Keratinocyte (primary cell): ENCODE data around the gene DNAJC12. TPM values are rescaled to one million over a fixed set of nuclear protein-coding genes. Genes with fewer than 3 reads are reported as not detected.

ENCODE experiments used
- DNase-seq: peaks from one replicate; pipeline ENCODE4 v3.0.0-alpha.2; 2011; ENCODE audit warnings: low read depth, missing footprints, low spot score
- FAIRE-seq: peaks from 2 replicates; lab custom pipeline; 2011; peaks lifted over from hg19 to GRCh38; lab: Jason Lieb, UNC
- H2AFZ ChIP-seq: 2 replicates; pipeline ENCODE4 v1.6.0; 2012; ENCODE audit warnings: low read length, control low read depth, inconsistent platforms; ENCODE audit not compliant: control insufficient read depth
- H3K27ac ChIP-seq: 2 replicates; pipeline ENCODE4 v1.5.1; 2011; ENCODE audit warnings: low read length; ENCODE audit not compliant: control insufficient read depth, insufficient read depth
- H3K27me3 ChIP-seq: 3 replicates; pipeline ENCODE4 v1.6.0; 2011; ENCODE audit warnings: low read length; ENCODE audit not compliant: control insufficient read depth, insufficient read depth; ENCODE audit errors: extremely low read depth
- H3K36me3 ChIP-seq, 2 experiments: 2 replicates in 1 of 2; 3 replicates in 1 of 2; pipeline ENCODE4 v1.5.1; 2011; ENCODE audit warnings: low read length in 2 of 2, mild to moderate bottlenecking in 1 of 2; ENCODE audit not compliant: control insufficient read depth in 2 of 2, insufficient read depth in 2 of 2; ENCODE audit errors: extremely low read depth in 1 of 2
- H3K4me1 ChIP-seq: 3 replicates; pipeline ENCODE4 v1.5.1; 2011; ENCODE audit warnings: low read length; ENCODE audit not compliant: control insufficient read depth, insufficient read depth; ENCODE audit errors: extremely low read depth
- H3K4me2 ChIP-seq: 3 replicates; pipeline ENCODE4 v1.6.0; 2011; ENCODE audit warnings: low read depth, low read length; ENCODE audit not compliant: control insufficient read depth, insufficient read depth; ENCODE audit errors: extremely low read depth
- H3K4me3 ChIP-seq, 3 experiments: fragments of 200-600 bp in 1 of 3; sonication (generic) in 1 of 3; 2 replicates in 2 of 3; 3 replicates in 1 of 3; pipeline ENCODE4 v1.5.1; 2011 to 2016; ENCODE audit warnings: low read length in 3 of 3, mild to moderate bottlenecking in 3 of 3, control low read depth in 2 of 3, inconsistent platforms in 1 of 3, low read depth in 1 of 3, mixed read lengths in 1 of 3, mixed run types in 1 of 3, moderate library complexity in 1 of 3; ENCODE audit not compliant: control insufficient read depth in 2 of 3, insufficient read depth in 2 of 3; ENCODE audit errors: extremely low read depth in 1 of 3
- H3K79me2 ChIP-seq: 2 replicates; pipeline ENCODE4 v1.6.0; 2012; ENCODE audit warnings: low read length; ENCODE audit not compliant: control insufficient read depth, insufficient read depth
- H3K9ac ChIP-seq: 3 replicates; pipeline ENCODE4 v1.6.0; 2011; ENCODE audit warnings: low read length; ENCODE audit not compliant: control insufficient read depth, insufficient read depth; ENCODE audit errors: extremely low read depth
- H3K9me1 ChIP-seq: 3 replicates; pipeline ENCODE4 v1.6.0; 2011; ENCODE audit warnings: low read length; ENCODE audit not compliant: control insufficient read depth, insufficient read depth; ENCODE audit errors: extremely low read depth
- H3K9me3 ChIP-seq: 2 replicates; pipeline ENCODE4 v1.5.1; 2012; ENCODE audit warnings: low read depth, low read length; ENCODE audit not compliant: control insufficient read depth
- H4K20me1 ChIP-seq: 3 replicates; pipeline ENCODE4 v1.6.0; 2011; ENCODE audit warnings: low read length; ENCODE audit not compliant: control insufficient read depth, insufficient read depth; ENCODE audit errors: extremely low read depth
- EZH2 ChIP-seq: IDR thresholded peaks from one replicate; pipeline ENCODE4 v1.6.1; 2012; ENCODE audit warnings: inconsistent platforms, mild to moderate bottlenecking, low read length, moderate library complexity
- dilution Hi-C: fragments of 300-500 bp; cut with MboI; formaldehyde crosslinking; loops from one replicate; pipeline ENCODE4 v1.7.0; 2020; ENCODE audit warnings: low sequenced_read_pairs; ENCODE audit not compliant: extremely low pct_ligation_motif_present
- polyA plus RNA-seq, 5 experiments: library from polyadenylated mRNA; depleted of rRNA in 3 of 5; stranded (reverse) in 3 of 5; stranded (forward) in 1 of 5; unstranded in 1 of 5; fragments of >200 nt; gene quantifications; 1 replicate in 1 of 5; 2 replicates in 3 of 5; 3 replicates in 1 of 5; pipeline versions ENCODE4 v1.2.1 to v1.2.3, GENCODE V29; 2011 to 2012; ENCODE audit warnings: missing spikeins in 2 of 5, low read depth in 1 of 5, low replicate concordance in 1 of 5
- TF ChIP-seq, protein P1 (sequence below), 3 experiments: IDR thresholded peaks in 1 of 3; conservative IDR thresholded peaks in 1 of 3; optimal IDR thresholded peaks in 1 of 3; 2 replicates in 2 of 3; 3 replicates in 1 of 3; pipeline versions ENCODE3 to v1.5.1; 2011; ENCODE audit warnings: low read length in 3 of 3, mild to moderate bottlenecking in 3 of 3, moderate library complexity in 2 of 3, control low read depth in 1 of 3, inconsistent platforms in 1 of 3; ENCODE audit not compliant: insufficient read depth in 2 of 3; ENCODE audit errors: extremely low read depth in 1 of 3

The DNAJC12 gene
- polyA plus RNA-seq, 1 donor (not counting 4 experiments of a cell fraction or from before 2014, with no cell fraction given), result 0.31 TPM

DNA sequence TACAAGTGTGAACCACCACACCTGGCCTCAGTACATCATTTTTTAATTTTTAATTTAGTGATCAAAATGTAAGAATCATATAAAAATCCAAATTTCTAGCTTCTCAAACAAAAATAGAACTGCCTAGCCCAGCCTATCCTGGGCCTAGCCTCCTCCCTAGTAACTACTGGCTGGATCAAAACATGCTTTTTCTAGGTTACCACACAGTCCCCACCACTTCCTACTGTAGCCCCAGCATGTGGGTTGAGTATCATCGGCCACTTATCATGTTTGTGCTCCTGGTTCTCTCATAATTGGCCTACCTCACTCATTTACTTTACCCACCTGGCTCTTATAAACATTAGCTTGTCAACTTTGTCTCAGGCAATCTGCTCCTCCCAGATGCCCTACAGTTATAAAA is 52.9 kb downstream of the DNAJC12 start:
- TF ChIP-seq EZH2, result no peak
- TF ChIP-seq, protein P1, sequence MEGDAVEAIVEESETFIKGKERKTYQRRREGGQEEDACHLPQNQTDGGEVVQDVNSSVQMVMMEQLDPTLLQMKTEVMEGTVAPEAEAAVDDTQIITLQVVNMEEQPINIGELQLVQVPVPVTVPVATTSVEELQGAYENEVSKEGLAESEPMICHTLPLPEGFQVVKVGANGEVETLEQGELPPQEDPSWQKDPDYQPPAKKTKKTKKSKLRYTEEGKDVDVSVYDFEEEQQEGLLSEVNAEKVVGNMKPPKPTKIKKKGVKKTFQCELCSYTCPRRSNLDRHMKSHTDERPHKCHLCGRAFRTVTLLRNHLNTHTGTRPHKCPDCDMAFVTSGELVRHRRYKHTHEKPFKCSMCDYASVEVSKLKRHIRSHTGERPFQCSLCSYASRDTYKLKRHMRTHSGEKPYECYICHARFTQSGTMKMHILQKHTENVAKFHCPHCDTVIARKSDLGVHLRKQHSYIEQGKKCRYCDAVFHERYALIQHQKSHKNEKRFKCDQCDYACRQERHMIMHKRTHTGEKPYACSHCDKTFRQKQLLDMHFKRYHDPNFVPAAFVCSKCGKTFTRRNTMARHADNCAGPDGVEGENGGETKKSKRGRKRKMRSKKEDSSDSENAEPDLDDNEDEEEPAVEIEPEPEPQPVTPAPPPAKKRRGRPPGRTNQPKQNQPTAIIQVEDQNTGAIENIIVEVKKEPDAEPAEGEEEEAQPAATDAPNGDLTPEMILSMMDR (optimal IDR thresholded peaks at IDR 0.05 in 1 of 3, IDR thresholded peaks at IDR 0.05 in 1 of 3, conservative IDR thresholded peaks at IDR 0.05 in 1 of 3; ENCODE audit: extremely low read depth in 1 of 3, insufficient read depth in 2 of 3, low read length in 3 of 3), result no peak
- dilution Hi-C loops, result no loop called here
- no peak for FAIRE-seq

DNA sequence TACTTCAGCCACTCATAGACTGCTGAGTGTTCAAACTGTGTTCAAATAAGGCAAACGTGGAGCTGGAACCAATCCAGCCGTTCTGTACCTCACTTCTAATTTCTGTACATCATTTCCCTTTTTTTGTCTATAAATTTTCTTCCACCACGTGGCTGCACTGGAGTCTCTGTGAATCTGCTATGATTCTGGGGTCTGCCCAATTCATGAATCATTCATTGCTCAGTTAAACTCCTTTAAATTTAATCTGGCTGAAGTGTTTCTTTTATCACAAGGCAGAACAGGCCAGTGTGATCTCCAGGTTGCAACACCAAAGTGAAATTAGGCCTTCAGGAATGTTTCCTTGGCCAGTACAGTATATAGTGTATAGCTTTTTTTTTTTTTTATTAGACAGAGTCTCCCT is 53.5 kb downstream of the DNAJC12 start:
- Histone ChIP-seq H3K9me1 (no peaks in the 10 kb centered on the region), H3K9me3 (no peaks in the 10 kb centered on the region), H3K27me3 (no peaks in the 10 kb centered on the region), H3K36me3 (no peaks in the 10 kb centered on the region), H3K79me2 (no peaks in the 10 kb centered on the region), H2AFZ (no peak overlapping the region), H3K4me3 (no peak overlapping the region), H3K4me2 (no peak overlapping the region), H3K27ac (no peak overlapping the region), H4K20me1 (no peaks in the 10 kb centered on the region), H3K9ac (no peak overlapping the region), H3K4me1 (no peaks in the 10 kb centered on the region)
- DNase-seq, result no peak
- TF ChIP-seq EZH2, result no peak
- TF ChIP-seq, protein P1 (optimal IDR thresholded peaks at IDR 0.05 in 1 of 3, IDR thresholded peaks at IDR 0.05 in 1 of 3, conservative IDR thresholded peaks at IDR 0.05 in 1 of 3; ENCODE audit: extremely low read depth in 1 of 3, insufficient read depth in 2 of 3, low read length in 3 of 3), result no peak
- dilution Hi-C loops, result no loop called here
- no peak for FAIRE-seq

More for the DNA sequence above, 52.9 kb downstream of the DNAJC12 start:
- no peaks in the 10 kb centered on the region for H3K79me2 ChIP-seq
- H2AFZ ChIP-seq, result no peak overlapping the region
- H3K27me3 ChIP-seq, result no peaks in the 10 kb centered on the region
- no peaks in the 10 kb centered on the region for H3K9me3 ChIP-seq
- H3K36me3 ChIP-seq, result no peaks in the 10 kb centered on the region
- no peaks in the 10 kb centered on the region for H3K9me1 ChIP-seq
- DNase-seq, result no peak
- H3K4me3 ChIP-seq, result no peak overlapping the region
- H3K4me2 ChIP-seq, result no peak overlapping the region
- H3K4me1 ChIP-seq, result no peaks in the 10 kb centered on the region
- no peak overlapping the region for H3K9ac ChIP-seq
- no peak overlapping the region for H3K27ac ChIP-seq
- H4K20me1 ChIP-seq, result no peaks in the 10 kb centered on the region
